ENCODE measurements around the gene ELFN1.

The ELFN1 gene

GRCh38 chr7:1696671-1697498, 26.8 kb downstream of the ELFN1 start:
- DNase-seq, result peak; percentile 9

GRCh38 chr7:1697499-1698125, 27.5 kb downstream of the ELFN1 start:
- peak; percentile 1 for DNase-seq

DNA sequence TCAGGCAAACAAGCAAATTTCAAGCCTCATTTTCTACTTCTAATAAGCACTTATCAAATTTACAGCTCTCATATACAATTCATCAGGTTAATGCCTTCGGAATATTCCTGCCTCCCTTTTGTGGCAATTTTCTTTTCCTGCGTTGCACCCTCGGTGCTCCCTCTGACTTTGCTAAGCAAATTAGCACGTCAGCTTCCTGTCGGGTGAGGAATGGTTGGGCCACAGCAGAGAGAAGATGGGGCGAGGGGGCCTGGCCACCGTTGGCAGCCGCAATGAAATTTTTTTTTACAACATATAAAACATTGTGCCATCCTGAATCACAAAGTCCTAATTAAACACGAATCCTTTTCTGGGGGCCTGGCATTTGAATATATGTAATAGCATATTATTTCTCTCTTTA, 28.1 kb downstream of the ELFN1 start:
- no peak for DNase-seq

DNA sequence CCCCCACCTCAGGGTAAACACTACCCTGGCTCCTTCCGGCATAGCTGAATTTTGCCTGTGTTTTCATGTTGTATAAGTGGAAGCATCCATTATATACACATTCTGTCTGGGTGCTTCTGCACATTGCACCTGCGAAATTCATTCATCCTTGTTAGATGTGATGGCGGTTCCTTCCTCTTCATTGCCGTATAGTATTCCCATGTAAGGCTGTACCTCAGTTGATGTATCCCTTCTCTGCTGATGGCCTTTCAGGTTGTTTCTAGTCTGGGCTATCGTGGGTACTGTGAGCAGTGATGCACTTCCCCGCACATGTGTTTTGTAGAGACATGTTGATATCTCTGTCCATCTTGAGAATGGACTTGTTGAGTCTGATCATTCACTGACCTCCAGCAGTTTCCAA, 28.9 kb downstream of the ELFN1 start:
- DNase-seq, result no peak

GRCh38 chr7:1700086-1700485, 30.0 kb downstream of the ELFN1 start:
- DNase-seq, result no peak

- DNase-seq, result no peak
These were observed 30.7 kb downstream of the ELFN1 start for GRCh38 chr7:1700536-1701333.

DNA sequence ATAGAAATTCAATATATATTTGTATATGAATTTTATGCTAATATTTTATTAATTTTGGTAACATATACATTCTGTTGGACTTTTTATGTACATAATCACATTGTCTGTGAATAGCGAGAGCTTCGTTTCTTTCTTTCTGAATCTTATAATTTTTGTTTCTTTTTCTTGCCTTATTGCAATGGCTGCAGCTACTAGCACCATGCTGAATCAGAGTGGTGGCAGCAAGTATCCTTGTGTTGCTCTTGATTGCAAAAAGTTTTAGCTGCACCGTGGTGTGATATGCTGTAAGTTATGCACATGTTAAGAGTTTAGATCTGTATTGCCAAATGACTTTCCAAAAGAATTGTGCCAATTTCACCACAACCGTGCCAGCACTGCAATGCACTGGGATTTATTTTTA, 32.6 kb downstream of the ELFN1 start:
- DNase-seq, result no peak

GRCh38 chr7:1703441-1703840, 33.4 kb downstream of the ELFN1 start:
- no peak for DNase-seq

- no peak for DNase-seq
These were observed 34.1 kb downstream of the ELFN1 start for GRCh38 chr7:1703871-1704810.

- DNase-seq, result no peak
These were observed 35.0 kb downstream of the ELFN1 start for GRCh38 chr7:1704811-1705738.

DNA sequence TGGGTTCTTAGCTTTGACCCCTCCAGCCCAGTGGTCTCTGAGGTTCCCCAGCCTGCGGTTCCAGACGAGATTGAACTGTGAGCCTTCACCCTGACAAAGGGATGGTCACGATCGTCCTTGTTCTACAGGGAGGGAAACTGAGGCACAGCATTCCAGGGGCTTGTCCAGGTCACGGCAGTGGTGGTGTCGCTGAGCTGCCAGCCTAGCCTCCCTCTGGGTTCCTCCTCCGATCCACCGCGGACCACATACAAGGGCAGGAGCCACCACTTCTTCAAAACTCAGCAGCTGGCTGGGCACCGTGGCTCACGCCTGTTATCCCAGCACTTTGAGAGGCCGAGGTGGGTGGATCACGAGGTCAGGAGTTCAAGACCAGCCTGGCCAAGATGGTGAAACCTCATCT, 35.8 kb downstream of the ELFN1 start:
- no peak for DNase-seq

- DNase-seq, result no peak
These were observed 36.3 kb downstream of the ELFN1 start for GRCh38 chr7:1706381-1706720.

DNA sequence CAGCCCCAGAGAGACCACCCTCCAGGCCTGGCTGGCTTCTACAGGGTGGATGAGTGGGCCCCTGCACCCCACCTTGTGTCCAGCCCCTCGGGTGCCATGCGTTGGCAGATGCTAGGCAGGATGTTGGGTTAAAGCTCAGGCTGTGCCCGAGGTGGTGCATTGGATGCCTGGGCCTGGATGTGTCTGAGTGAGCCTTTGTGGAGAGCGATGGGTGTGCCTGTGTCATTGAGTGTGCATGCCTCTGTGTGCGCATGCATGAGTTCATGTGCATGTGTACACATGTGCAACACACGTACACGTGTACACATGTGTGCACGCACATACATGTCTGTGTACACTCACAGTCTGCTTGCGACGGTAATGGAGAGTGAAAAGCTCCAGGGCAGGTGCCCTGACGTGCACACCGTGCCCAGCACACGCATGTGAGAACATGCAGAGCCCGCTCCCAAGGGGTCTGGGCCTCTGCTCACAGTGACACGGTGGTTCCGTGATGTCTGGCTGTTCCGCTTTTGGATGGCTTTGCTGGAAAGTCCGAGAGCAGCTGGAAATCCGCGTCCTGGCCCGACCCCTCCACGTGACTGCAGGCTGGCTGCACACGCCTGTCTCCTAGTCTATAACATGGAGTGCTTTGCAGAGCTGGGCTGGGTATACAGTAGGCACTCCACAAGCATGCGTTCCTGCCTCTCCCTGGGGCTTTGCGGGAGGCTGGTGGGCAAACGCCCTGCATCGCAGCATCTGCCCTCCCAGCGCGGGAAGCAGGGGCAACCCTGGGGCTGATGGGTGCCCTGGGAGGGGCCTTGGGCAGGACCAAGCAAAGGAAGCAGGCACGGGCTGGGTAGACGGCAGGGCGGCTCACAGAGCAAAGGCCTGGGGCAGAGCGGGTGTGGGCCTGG, 36.9 kb downstream of the ELFN1 start:
- DNase-seq, result no peak

GRCh38 chr7:1707756-1708595, 37.9 kb downstream of the ELFN1 start:
- DNase-seq, result no peak

GRCh38 chr7:1708596-1709251, 38.6 kb downstream of the ELFN1 start:
- DNase-seq, result no peak

GRCh38 chr7:1709281-1709680, 39.2 kb downstream of the ELFN1 start:
- no peak for DNase-seq

DNA sequence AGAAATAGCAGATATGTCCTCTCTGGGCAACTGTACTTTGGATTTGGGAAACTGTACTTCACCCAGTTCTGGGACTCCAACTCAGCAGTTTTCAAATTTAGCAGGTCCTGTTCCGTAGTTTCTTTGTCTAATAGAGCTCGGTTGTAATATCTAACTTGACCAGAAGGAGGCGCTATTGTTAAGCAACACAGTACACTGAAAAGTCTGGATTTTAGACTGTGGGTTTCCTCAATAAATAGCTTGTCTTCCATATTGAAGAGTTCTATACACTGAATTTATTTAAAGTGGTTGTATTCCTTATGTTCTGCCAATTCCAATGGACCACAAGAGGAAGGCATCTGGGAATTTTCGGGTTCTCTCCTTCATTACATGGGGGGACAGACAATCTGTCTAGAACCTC, 39.8 kb downstream of the ELFN1 start:
- no peak for DNase-seq

- DNase-seq, result no peak
These were observed 40.9 kb downstream of the ELFN1 start for GRCh38 chr7:1710936-1711335.

DNA sequence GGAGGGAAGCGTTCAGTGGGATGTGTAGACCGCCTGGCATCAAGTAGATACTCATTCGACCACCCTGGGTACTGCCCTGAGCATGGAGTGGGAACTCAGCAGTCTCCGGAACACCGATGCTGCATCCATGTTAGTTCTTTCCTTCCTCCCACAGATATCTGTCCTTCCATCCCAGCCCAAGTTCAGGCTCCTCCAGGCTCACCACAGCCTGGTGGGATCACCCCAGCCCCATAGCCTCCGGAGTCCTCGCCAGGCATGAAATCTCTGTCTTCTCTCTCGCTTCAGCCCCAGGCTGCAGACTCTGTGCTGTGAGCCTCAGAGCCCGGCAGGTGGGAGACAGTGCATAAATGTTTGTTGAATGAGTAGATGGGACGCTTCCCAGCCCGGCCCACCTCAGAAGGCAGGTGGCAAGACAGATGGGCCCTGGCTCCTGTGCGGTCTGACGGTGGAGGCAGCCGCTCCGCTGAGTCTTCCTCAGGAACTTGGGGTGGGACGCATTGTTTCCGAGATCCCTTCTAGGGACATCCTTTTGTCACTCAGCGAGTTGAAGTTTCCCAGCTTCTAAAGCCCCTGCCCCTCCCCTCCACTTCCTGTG, 42.9 kb downstream of the ELFN1 start:
- no peak for DNase-seq

Measured in activated naive CD4-positive, alpha-beta T cell treated with anti-CD3 and anti-CD28 coated beads, Interleukin-2, amount 50 U/mL, for 16 hours (primary cell).